D721Med (cell line): Measurements from ENCODE around the gene GLDN.

Experiments used
- DNase-seq: peaks from one replicate; pipeline ENCODE4 v3.0.0; 2011; ENCODE audit warnings: low spot score; ENCODE audit not compliant: insufficient read length
- FAIRE-seq: peaks from 2 replicates; lab custom pipeline; 2011; peaks lifted over from hg19 to GRCh38; lab: Jason Lieb, UNC
- CTCF ChIP-seq: IDR thresholded peaks from 2 replicates; pipeline ENCODE4 v1.5.1; 2012; ENCODE audit warnings: mild to moderate bottlenecking, control low read depth; ENCODE audit not compliant: insufficient read depth; ENCODE audit errors: missing control alignments

GLDN gene

DNA sequence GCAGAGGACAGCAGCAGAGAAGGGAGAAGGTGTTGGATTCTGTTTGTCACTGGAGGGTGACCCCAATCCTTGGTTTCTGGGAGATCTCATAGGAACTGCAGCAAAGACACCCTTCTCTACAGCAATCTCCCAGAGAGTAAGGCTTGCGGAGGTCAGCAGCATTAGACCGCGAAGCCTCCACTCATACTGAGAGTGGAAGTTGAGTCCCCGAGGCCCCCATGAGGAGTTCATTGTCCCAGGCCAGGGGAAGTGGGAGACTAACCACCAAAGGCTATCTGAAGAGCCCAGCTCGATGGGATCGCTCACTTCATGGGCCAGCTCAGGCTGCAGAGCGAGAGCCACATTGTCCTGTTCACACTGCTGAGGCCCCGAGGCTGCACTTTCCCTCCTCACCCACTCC lies 44.6 kb downstream of the GLDN start:
- DNase-seq (no peak), FAIRE-seq (no peak)
- no peak for TF ChIP-seq CTCF

- no peak for FAIRE-seq
- DNase-seq, result no peak
- no peak for TF ChIP-seq CTCF
Observed at GRCh38 chr15:51386486-51386885, 45.0 kb downstream of the GLDN start.

GRCh38 chr15:51386960-51387698 lies 45.7 kb downstream of the GLDN start:
- no peak for DNase-seq
- FAIRE-seq, result no peak
- TF ChIP-seq CTCF, result no peak

- no peak for TF ChIP-seq CTCF
- FAIRE-seq, result no peak
Observed at GRCh38 chr15:51387699-51388041, 46.2 kb downstream of the GLDN start.

GRCh38 chr15:51388726-51389125 lies 47.3 kb downstream of the GLDN start:
- no peak for FAIRE-seq
- TF ChIP-seq CTCF, result no peak
- DNase-seq, result no peak

More at GRCh38 chr15:51387699-51388041, 46.2 kb downstream of the GLDN start:
- DNase-seq, result no peak

DNA sequence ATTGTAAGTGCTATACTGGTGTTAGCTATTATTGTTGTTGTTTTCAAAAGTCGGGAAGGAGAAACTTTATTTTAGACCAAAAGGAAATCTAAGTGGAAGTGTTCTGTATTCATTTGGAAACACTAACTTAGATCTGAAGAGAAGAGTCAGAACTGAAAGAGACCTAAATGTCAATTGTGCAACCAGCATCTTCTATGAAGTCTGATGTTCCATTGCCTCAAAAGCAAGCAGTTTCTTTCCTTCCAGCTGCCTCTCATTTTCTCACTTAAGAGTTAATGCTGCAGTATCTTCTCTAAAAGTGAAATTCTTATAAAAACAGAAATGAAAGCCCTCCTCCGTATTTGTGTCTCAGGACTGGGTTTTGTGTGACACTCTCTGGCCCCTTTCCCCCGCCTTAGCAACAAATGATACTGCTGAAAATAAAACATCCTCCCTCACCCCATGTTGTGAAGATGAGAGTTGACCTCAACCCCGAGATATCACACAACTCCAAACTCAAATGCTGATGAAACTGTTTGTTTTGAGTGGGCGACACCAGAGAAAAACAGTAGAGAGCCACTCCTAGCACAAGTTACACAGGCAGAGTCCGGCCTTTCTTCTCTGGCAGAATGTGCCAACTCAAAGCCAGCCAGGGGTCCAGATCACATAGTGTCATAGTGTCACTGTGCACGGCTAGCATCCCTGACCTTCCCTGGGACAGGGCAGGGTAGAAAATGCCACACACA lies 48.9 kb downstream of the GLDN start:
- FAIRE-seq (no peak), DNase-seq (no peak)
- TF ChIP-seq CTCF, result no peak

- FAIRE-seq (no peak), DNase-seq (no peak)
- TF ChIP-seq CTCF, result no peak
Observed at GRCh38 chr15:51390966-51391422, 49.5 kb downstream of the GLDN start.
